ENCODE measurements around the gene METTL15. TPM values are rescaled to one million over a fixed set of nuclear protein-coding genes. Genes with fewer than 3 reads are reported as not detected.

Gene METTL15
- total RNA-seq, 1 donor from 2014 or later = 27.9 TPM

GRCh38 chr11:28243581-28243980, 135.4 kb downstream of the METTL15 start:
- H3K4me2 ChIP-seq = no peak overlapping the region
- H3K9ac ChIP-seq = no peak overlapping the region
- no peaks in the 10 kb centered on the region for H3K79me2 ChIP-seq (ENCODE audit: low read depth)
- H3K27ac Mint-ChIP-seq = no peak overlapping the region
- H3K4me3 Mint-ChIP-seq = no peak overlapping the region
- H3K27ac ChIP-seq = no peak overlapping the region
- no peak for DNase-seq (ENCODE audit: low spot score)
- H3K36me3 Mint-ChIP-seq = peaks cover 4% of the 10 kb centered on the region
- no peaks in the 10 kb centered on the region for H3K27me3 Mint-ChIP-seq (ENCODE audit: insufficient read depth, low read depth)
- no peak overlapping the region for H2AFZ ChIP-seq (replicated peaks)
- no peaks in the 10 kb centered on the region for H3K4me1 ChIP-seq
- H3K4me3 ChIP-seq = no peak overlapping the region
- no peaks in the 10 kb centered on the region for H3K4me1 Mint-ChIP-seq
- no peaks in the 10 kb centered on the region for H3F3A ChIP-seq (ENCODE audit: low read depth)
- no peaks in the 10 kb centered on the region for H3K9me3 ChIP-seq (ENCODE audit: low read depth)
- no peaks in the 10 kb centered on the region for H3K36me3 ChIP-seq
- no peak for TF ChIP-seq EZH2 (IDR thresholded peaks at IDR 0.05)
- TF ChIP-seq, protein P1, sequence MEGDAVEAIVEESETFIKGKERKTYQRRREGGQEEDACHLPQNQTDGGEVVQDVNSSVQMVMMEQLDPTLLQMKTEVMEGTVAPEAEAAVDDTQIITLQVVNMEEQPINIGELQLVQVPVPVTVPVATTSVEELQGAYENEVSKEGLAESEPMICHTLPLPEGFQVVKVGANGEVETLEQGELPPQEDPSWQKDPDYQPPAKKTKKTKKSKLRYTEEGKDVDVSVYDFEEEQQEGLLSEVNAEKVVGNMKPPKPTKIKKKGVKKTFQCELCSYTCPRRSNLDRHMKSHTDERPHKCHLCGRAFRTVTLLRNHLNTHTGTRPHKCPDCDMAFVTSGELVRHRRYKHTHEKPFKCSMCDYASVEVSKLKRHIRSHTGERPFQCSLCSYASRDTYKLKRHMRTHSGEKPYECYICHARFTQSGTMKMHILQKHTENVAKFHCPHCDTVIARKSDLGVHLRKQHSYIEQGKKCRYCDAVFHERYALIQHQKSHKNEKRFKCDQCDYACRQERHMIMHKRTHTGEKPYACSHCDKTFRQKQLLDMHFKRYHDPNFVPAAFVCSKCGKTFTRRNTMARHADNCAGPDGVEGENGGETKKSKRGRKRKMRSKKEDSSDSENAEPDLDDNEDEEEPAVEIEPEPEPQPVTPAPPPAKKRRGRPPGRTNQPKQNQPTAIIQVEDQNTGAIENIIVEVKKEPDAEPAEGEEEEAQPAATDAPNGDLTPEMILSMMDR (IDR thresholded peaks at IDR 0.05) = no peak
- TF ChIP-seq EZH2phosphoT487 (IDR thresholded peaks at IDR 0.05) = no peak
- peaks cover 4% of the 10 kb centered on the region for H3K9me3 Mint-ChIP-seq
- H3K27me3 ChIP-seq = no peaks in the 10 kb centered on the region
- H4K20me1 ChIP-seq (ENCODE audit: low read depth) = no peaks in the 10 kb centered on the region

GRCh38 chr11:28245131-28245530, 136.9 kb downstream of the METTL15 start:
- Histone ChIP-seq H3K36me3 (no peaks in the 10 kb centered on the region), H3K27me3 (no peaks in the 10 kb centered on the region), H3F3A (ENCODE audit: low read depth) (no peaks in the 10 kb centered on the region), H3K27ac (no peak overlapping the region), H3K4me1 (no peaks in the 10 kb centered on the region), H3K9ac (no peak overlapping the region), H4K20me1 (ENCODE audit: low read depth) (no peaks in the 10 kb centered on the region), H2AFZ (replicated peaks) (no peak overlapping the region), H3K4me3 (no peak overlapping the region), H3K9me3 (ENCODE audit: low read depth) (no peaks in the 10 kb centered on the region), H3K4me2 (no peak overlapping the region), H3K79me2 (ENCODE audit: low read depth) (no peaks in the 10 kb centered on the region)
- Mint-ChIP-seq H3K27ac (no peak overlapping the region), H3K36me3 (no peaks in the 10 kb centered on the region), H3K27me3 (ENCODE audit: insufficient read depth, low read depth) (no peaks in the 10 kb centered on the region), H3K4me3 (no peak overlapping the region), H3K9me3 (no peaks in the 10 kb centered on the region), H3K4me1 (no peaks in the 10 kb centered on the region)
- no peak for TF ChIP-seq EZH2 (IDR thresholded peaks at IDR 0.05)
- TF ChIP-seq, protein P1 (IDR thresholded peaks at IDR 0.05) = no peak
- no peak for DNase-seq (ENCODE audit: low spot score)

DNA sequence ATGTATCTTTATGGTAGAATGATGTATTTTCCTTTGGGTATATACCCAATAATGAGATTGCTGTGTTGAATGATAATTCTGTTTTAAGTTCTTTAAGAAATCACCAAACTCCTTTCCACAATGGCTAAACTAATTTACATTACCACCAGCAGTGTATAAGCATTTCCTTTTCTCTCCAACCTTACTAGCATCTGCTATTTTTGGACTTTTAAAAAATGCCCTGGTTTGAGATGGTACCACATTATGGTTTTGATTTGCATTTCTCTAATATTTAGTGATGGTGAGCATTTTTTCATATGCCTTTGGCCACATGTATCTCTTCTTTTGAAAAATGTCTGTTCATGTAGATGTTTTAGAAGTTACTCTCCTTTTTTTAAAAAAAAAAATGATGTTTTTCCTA, 142.0 kb downstream of the METTL15 start:
- no peaks in the 10 kb centered on the region for H3K9me3 Mint-ChIP-seq
- peaks cover 5% of the 10 kb centered on the region for H3K36me3 Mint-ChIP-seq
- Histone ChIP-seq H3K4me3 (no peak overlapping the region), H3K27ac (no peak overlapping the region), H3K27me3 (no peaks in the 10 kb centered on the region), H3K4me1 (no peaks in the 10 kb centered on the region), H3F3A (ENCODE audit: low read depth) (no peaks in the 10 kb centered on the region), H3K9ac (no peak overlapping the region), H3K36me3 (no peaks in the 10 kb centered on the region), H3K9me3 (ENCODE audit: low read depth) (no peaks in the 10 kb centered on the region), H3K4me2 (no peak overlapping the region), H4K20me1 (ENCODE audit: low read depth) (no peaks in the 10 kb centered on the region), H3K79me2 (ENCODE audit: low read depth) (no peaks in the 10 kb centered on the region), H2AFZ (replicated peaks) (no peak overlapping the region)
- H3K4me1 Mint-ChIP-seq = no peaks in the 10 kb centered on the region
- DNase-seq (ENCODE audit: low spot score) = no peak
- H3K4me3 Mint-ChIP-seq = no peak overlapping the region
- no peak overlapping the region for H3K27ac Mint-ChIP-seq
- H3K27me3 Mint-ChIP-seq (ENCODE audit: insufficient read depth, low read depth) = no peaks in the 10 kb centered on the region
- TF ChIP-seq EZH2 (IDR thresholded peaks at IDR 0.05) (no peak), EZH2phosphoT487 (IDR thresholded peaks at IDR 0.05) (no peak)
- TF ChIP-seq, protein P1 (IDR thresholded peaks at IDR 0.05) = no peak

Data from neural progenitor cell (in vitro differentiated cells).